Jurkat, Clone E6-1 (cell line): ENCODE measurements around the gene SLC9A2.

Source experiments
- DNase-seq: peaks from one replicate; pipeline ENCODE4 v3.0.0-alpha.2; 2011; ENCODE audit warnings: low read depth, low spot score
- H3K4me3 ChIP-seq: 2 replicates; pipeline ENCODE4 v1.5.1; 2011; ENCODE audit warnings: mild to moderate bottlenecking, low read length, control low read depth, moderate library complexity

SLC9A2 gene

GRCh38 chr2:102664471-102664909, 45.1 kb downstream of the SLC9A2 start:
- no peak for DNase-seq
- H3K4me3 ChIP-seq: no peak overlapping the region

GRCh38 chr2:102667072-102667471, 47.7 kb downstream of the SLC9A2 start:
- H3K4me3 ChIP-seq: no peak overlapping the region
- DNase-seq: no peak

- no peak overlapping the region for H3K4me3 ChIP-seq
- no peak for DNase-seq
Measured at GRCh38 chr2:102668171-102668570, 48.8 kb downstream of the SLC9A2 start.

- no peak overlapping the region for H3K4me3 ChIP-seq
- DNase-seq: no peak
Measured at GRCh38 chr2:102669401-102669800, 50.0 kb downstream of the SLC9A2 start.

- no peak for DNase-seq
- no peak overlapping the region for H3K4me3 ChIP-seq
Measured at GRCh38 chr2:102672107-102672776, 52.9 kb downstream of the SLC9A2 start.

GRCh38 chr2:102674370-102674769, 55.0 kb downstream of the SLC9A2 start:
- no peak overlapping the region for H3K4me3 ChIP-seq
- DNase-seq: no peak

GRCh38 chr2:102674836-102675235, 55.5 kb downstream of the SLC9A2 start:
- no peak overlapping the region for H3K4me3 ChIP-seq
- no peak for DNase-seq

GRCh38 chr2:102677244-102678215, 58.2 kb downstream of the SLC9A2 start:
- H3K4me3 ChIP-seq: no peak overlapping the region
- no peak for DNase-seq

- no peak overlapping the region for H3K4me3 ChIP-seq
Measured at GRCh38 chr2:102678442-102678841, 59.1 kb downstream of the SLC9A2 start.

GRCh38 chr2:102686479-102687439, 67.4 kb downstream of the SLC9A2 start:
- H3K4me3 ChIP-seq: peak overlapping the region; percentile 6; the same call in 1 of the 2 replicates
- peak; percentile 72 for DNase-seq

More at GRCh38 chr2:102678442-102678841, 59.1 kb downstream of the SLC9A2 start:
- no peak for DNase-seq

- DNase-seq: no peak
- no peak overlapping the region for H3K4me3 ChIP-seq
Measured at GRCh38 chr2:102690012-102690411, 70.7 kb downstream of the SLC9A2 start.

GRCh38 chr2:102696463-102696862, 77.1 kb downstream of the SLC9A2 start:
- H3K4me3 ChIP-seq: no peak overlapping the region
- DNase-seq: no peak

- no peak overlapping the region for H3K4me3 ChIP-seq
- DNase-seq: no peak
Measured at GRCh38 chr2:102698369-102699111, 79.2 kb downstream of the SLC9A2 start.

GRCh38 chr2:102703305-102703704, 84.0 kb downstream of the SLC9A2 start:
- DNase-seq: no peak
- no peak overlapping the region for H3K4me3 ChIP-seq

GRCh38 chr2:102703748-102704147, 84.4 kb downstream of the SLC9A2 start:
- no peak overlapping the region for H3K4me3 ChIP-seq
- peak; percentile 28 for DNase-seq

GRCh38 chr2:102704531-102704930, 85.2 kb downstream of the SLC9A2 start:
- DNase-seq: no peak
- no peak overlapping the region for H3K4me3 ChIP-seq

GRCh38 chr2:102707796-102708695, 88.7 kb downstream of the SLC9A2 start:
- no peak overlapping the region for H3K4me3 ChIP-seq
- DNase-seq: no peak
